Activated CD4-positive, alpha-beta T cell treated with anti-CD3 and anti-CD28 coated beads, Interleukin-2, amount 10 ng/mL, durations not matched to agents 7 days and 5 days (primary cell): ENCODE data around the gene NLGN1. TPM values are rescaled to one million over a fixed set of nuclear protein-coding genes. Genes with fewer than 3 reads are reported as not detected.

Experiments
- CTCF ChIA-PET: fragments of 350-600 bp; sonication (Branson Sonifier 250); formaldehyde crosslinking; loops from one replicate; lab custom pipeline; 2021; ENCODE audit warnings: antibody characterized with exemption; lab: Charles Lee
- POLR2A ChIA-PET: fragments of 350-600 bp; sonication (Branson Sonifier 250); formaldehyde crosslinking; loops from one replicate; lab custom pipeline; 2021; ENCODE audit warnings: antibody characterized with exemption; lab: Charles Lee
- DNase-seq: peaks from one replicate; pipeline ENCODE4 v3.0.0-alpha.2; 2020
- H3K27ac Mint-ChIP-seq: one replicate; pipeline ENCODE4 v1.8.0; 2021; ENCODE audit warnings: mild to moderate bottlenecking, moderate library complexity, mixed read lengths
- H3K27me3 Mint-ChIP-seq: one replicate; pipeline ENCODE4 v1.8.0; 2021; ENCODE audit warnings: mixed read lengths
- H3K36me3 Mint-ChIP-seq: one replicate; pipeline ENCODE4 v1.8.0; 2021; ENCODE audit warnings: low read depth, mixed read lengths
- H3K4me1 Mint-ChIP-seq: one replicate; pipeline ENCODE4 v1.8.0; 2021; ENCODE audit warnings: mixed read lengths
- H3K4me3 Mint-ChIP-seq: one replicate; pipeline ENCODE4 v1.8.0; 2021; ENCODE audit warnings: mild to moderate bottlenecking, moderate library complexity, mixed read lengths
- H3K9me3 Mint-ChIP-seq: one replicate; pipeline ENCODE4 v1.8.0; 2021; ENCODE audit warnings: mixed read lengths
- total RNA-seq, 2 experiments: library from RNA; stranded (reverse); gene quantifications; one replicate each; pipeline ENCODE4 v1.2.3, GENCODE V29; 2021

The NLGN1 gene
- total RNA-seq, 2 experiments from 2014 or later = not detected

DNA sequence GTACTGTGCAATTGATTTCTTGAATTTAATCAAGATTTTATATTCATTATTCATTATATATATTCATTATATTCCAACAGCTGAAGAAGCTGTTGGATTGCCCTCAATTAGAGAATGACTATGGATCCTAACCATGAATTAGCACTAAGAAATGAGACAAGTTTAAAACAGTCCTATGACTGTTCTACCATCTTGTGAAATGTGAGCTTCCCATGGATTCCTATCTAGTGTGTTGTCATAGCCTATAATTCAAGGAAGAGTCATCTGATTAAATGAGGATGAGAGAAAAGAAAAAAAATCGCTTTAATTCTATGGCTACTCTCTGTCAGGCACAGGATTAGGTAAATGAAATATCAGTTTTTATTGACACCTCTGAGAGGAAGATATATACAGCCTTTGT, 765.0 kb downstream of the NLGN1 start:
- no peak overlapping the region for H3K27ac Mint-ChIP-seq
- H3K4me3 Mint-ChIP-seq = no peak overlapping the region
- no peaks in the 10 kb centered on the region for H3K27me3 Mint-ChIP-seq
- H3K36me3 Mint-ChIP-seq = no peaks in the 10 kb centered on the region
- no peak for DNase-seq
- H3K9me3 Mint-ChIP-seq = peaks cover 3% of the 10 kb centered on the region
- POLR2A ChIA-PET = no interaction called here
- H3K4me1 Mint-ChIP-seq = no peaks in the 10 kb centered on the region
- CTCF ChIA-PET = no interaction called here

DNA sequence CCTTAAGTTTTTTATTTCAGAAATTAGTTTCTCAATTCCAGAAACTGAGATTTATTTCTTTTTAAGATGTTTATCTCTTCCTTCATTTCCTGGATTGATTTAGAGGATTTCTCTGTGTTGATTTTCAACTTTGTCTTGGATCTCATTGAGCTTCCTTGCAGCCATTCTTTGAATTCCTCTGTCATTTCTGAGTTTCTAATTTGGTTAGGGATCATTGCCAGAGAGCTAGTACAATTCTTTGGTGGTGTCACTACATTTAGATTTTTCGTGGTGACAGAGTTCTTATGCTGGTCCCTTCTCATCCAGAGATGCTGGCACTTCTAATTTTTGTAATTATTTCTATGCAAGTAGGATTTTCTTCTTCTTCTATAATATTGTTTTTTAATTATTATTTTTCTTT, 770.5 kb downstream of the NLGN1 start:
- no peaks in the 10 kb centered on the region for H3K4me1 Mint-ChIP-seq
- H3K9me3 Mint-ChIP-seq = peaks cover 3% of the 10 kb centered on the region
- no peak overlapping the region for H3K4me3 Mint-ChIP-seq
- DNase-seq = no peak
- ChIA-PET CTCF (interaction anchor here (1.4 kb wide), 1 partner anchor 10 kb away, joined by 3 read pairs; no protein-coding TSS in a partner anchor), POLR2A (no interaction called here)
- H3K27ac Mint-ChIP-seq = no peak overlapping the region
- no peaks in the 10 kb centered on the region for H3K27me3 Mint-ChIP-seq
- H3K36me3 Mint-ChIP-seq = no peaks in the 10 kb centered on the region

DNA sequence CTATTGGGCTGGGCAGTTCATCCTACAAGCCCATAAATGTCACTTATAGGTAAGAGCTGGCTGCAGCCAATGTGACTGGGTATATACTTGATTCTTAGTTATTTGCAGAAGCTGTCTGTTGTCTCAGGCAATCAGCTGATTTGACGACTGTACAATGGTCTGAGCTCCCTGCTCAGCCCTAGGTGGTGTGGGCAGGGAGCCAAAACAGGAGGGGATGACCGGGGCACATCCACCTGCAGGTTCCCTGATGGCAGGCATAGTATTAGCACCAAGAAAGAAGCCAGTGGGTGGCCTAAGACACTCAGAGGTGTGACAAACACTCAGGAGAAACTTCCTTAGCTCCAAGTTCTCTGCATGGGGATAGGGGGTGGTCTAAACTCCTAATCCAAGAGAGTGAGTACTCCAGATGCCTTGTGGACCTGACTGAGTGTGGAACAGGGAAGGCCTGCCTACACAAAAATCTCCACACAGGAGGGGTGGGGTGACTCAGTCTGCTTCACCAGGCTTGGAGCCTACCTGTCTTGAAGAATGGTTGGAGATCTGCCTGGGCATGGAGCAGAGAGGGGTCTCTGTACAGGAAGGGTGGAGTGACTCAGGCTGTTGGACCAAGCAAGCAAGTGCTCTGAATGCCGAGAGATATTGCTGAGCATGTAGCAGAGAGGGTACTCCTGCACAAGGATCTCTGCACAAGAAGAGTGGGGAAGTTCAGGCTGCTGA, 771.2 kb downstream of the NLGN1 start:
- ChIA-PET POLR2A (no interaction called here), CTCF (interaction anchor here (1.4 kb wide), 1 partner anchor 9 kb away, joined by 3 read pairs; no protein-coding TSS in a partner anchor)
- DNase-seq = no peak
- peaks cover 3% of the 10 kb centered on the region for H3K9me3 Mint-ChIP-seq
- no peaks in the 10 kb centered on the region for H3K36me3 Mint-ChIP-seq
- H3K27ac Mint-ChIP-seq = no peak overlapping the region
- no peaks in the 10 kb centered on the region for H3K27me3 Mint-ChIP-seq
- no peak overlapping the region for H3K4me3 Mint-ChIP-seq
- H3K4me1 Mint-ChIP-seq = no peaks in the 10 kb centered on the region

DNA sequence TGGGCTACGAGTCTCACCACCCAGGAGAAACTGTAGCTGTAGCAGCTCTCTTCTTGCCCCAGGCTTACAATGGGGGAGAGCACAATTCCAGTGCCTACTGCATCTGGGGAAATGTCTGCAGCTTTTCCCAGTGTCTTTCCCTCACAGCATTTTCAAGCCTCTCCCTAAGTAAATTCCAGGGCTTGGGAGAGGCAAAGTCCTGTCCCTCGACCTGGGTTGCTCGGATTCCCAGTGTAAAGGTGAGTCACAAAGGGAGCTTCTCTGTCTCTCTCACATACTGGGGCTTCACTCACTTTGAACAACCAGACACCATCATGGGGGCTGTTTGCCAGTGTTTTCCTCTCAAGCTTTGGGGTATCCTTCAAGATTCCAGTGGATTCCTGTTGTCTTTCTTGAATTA, 772.2 kb downstream of the NLGN1 start:
- Mint-ChIP-seq H3K4me1 (no peaks in the 10 kb centered on the region), H3K4me3 (no peak overlapping the region)
- CTCF ChIA-PET = no interaction called here

DNA sequence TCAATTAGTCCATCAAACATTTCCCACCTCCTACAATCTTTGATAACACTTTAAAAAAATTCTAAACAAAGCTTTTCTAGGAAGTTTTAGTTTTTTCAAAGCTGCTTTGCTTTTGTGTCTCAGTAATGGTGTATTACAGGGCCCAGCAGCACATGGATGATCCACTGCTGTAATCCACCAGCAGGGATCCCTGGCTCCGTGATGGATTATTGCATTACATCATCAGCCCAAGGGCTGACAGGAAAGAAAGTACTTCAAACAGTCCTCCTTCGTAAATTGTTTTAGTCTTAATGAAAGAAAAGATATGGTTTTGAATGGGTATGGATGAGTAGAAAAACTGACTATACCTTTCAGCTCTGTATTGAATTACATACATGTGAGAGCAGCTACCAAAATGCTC, 772.7 kb downstream of the NLGN1 start:
- Mint-ChIP-seq H3K9me3 (peaks cover 3% of the 10 kb centered on the region), H3K27me3 (no peaks in the 10 kb centered on the region), H3K36me3 (no peaks in the 10 kb centered on the region), H3K27ac (no peak overlapping the region), H3K4me3 (no peak overlapping the region), H3K4me1 (no peaks in the 10 kb centered on the region)
- DNase-seq = no peak
- POLR2A ChIA-PET = no interaction called here
- CTCF ChIA-PET = interaction anchor here (0.7 kb wide), 1 partner anchor 310 kb away, joined by 4 read pairs; no protein-coding TSS in a partner anchor

More for the DNA sequence above, 772.2 kb downstream of the NLGN1 start:
- Mint-ChIP-seq H3K27ac (no peak overlapping the region), H3K27me3 (no peaks in the 10 kb centered on the region), H3K9me3 (peaks cover 3% of the 10 kb centered on the region), H3K36me3 (no peaks in the 10 kb centered on the region)
- no peak for DNase-seq
- POLR2A ChIA-PET = no interaction called here

DNA sequence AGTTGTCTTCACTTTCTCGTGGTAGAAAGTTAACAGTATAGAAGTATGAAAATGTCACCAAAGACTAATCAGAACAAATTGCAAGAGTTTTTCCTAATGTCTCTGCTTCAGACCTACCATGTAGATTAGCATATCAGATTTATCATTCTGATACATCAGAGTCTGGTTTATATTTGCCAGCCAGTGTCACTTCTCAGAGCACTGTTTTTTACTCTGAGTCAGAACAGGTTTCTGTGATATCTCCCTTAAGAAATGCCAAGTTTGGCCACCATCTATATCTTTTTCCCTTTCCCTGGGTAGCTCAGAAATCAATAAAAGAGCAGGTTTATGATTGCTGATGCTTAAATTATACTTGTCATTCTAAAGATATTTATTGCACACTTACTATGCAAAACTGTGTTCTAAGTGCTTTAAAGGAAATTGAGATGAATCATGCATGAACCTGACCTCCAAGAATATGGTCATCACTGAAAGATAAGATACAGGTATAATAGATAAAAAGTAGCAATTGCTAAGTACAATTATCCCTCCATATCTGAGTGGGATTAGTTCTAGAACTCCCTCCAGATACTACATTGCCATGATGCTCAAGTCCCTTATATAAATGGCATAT, 788.9 kb downstream of the NLGN1 start:
- ChIA-PET CTCF (no interaction called here), POLR2A (no interaction called here)
- no peaks in the 10 kb centered on the region for H3K27me3 Mint-ChIP-seq
- no peak for DNase-seq
- H3K36me3 Mint-ChIP-seq = no peaks in the 10 kb centered on the region
- no peak overlapping the region for H3K4me3 Mint-ChIP-seq
- H3K27ac Mint-ChIP-seq = no peak overlapping the region
- H3K4me1 Mint-ChIP-seq = peaks cover 9% of the 10 kb centered on the region
- no peaks in the 10 kb centered on the region for H3K9me3 Mint-ChIP-seq

DNA sequence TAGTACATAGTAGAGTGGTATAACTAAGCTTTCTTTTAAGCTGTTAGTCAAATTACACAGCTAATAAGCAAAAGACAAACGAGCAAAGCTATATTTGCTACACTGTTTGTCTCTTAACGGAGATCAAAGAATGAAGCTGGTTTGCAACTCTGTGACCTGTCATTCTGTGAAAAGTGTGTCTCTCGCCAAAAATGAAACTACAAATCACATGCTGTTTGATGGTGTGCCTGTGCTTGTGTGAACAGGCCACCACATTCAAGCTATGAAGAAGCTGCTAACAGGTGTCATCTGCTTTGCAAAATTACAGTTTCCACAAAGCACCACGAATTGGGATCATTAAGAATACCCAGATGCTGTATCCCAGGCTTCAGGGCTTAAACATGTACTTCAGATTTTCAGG, 793.8 kb downstream of the NLGN1 start:
- POLR2A ChIA-PET = no interaction called here
- no peaks in the 10 kb centered on the region for H3K9me3 Mint-ChIP-seq
- H3K36me3 Mint-ChIP-seq = no peaks in the 10 kb centered on the region
- no peak overlapping the region for H3K4me3 Mint-ChIP-seq
- DNase-seq = peak; percentile 29
- peaks cover 12% of the 10 kb centered on the region for H3K4me1 Mint-ChIP-seq
- no peaks in the 10 kb centered on the region for H3K27me3 Mint-ChIP-seq
- H3K27ac Mint-ChIP-seq = peak overlapping the region; percentile 66
- CTCF ChIA-PET = no interaction called here

DNA sequence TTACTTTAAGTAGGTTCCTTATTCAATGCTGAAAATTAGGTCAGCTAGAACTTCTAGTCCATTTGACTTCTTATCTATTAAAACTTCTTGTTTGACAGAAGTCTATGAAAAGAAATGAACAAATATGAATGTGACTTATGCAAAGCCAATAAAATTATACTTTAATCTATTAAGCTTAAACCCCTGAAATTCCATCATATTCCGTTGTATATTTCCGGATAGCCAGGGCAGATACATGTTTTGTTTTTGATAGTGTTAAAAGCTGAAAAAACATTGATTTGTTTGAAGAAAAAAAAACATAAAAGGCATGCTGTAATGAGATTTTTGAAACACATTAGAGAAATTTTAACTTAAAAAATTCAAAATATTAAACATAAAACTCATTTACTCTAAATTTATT, 794.4 kb downstream of the NLGN1 start:
- H3K36me3 Mint-ChIP-seq = no peaks in the 10 kb centered on the region
- CTCF ChIA-PET = no interaction called here

DNA sequence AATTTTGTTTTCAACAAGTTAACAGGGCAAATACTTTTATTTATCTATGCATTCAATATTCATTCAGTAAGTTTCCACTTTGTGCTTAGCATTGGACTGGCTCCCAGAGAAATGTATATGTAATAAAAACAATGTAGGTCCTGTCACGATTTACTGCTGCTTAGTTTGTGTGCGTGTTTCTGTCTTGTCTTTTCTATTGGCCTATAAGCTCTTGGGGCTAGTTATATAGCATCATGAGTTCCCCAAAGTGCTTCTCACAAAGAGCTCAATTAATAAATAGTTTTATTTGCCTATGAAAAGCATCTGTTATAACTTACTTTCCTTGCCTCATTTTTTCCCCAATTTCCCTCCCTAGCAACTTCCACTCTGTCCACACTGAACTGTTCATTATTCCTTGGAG, 794.9 kb downstream of the NLGN1 start:
- H3K4me1 Mint-ChIP-seq = peaks cover 12% of the 10 kb centered on the region

More for the DNA sequence above, 794.4 kb downstream of the NLGN1 start:
- Mint-ChIP-seq H3K4me1 (peaks cover 12% of the 10 kb centered on the region), H3K9me3 (no peaks in the 10 kb centered on the region), H3K27me3 (no peaks in the 10 kb centered on the region), H3K4me3 (no peak overlapping the region), H3K27ac (peak overlapping the region; percentile 50)
- no peak for DNase-seq
- POLR2A ChIA-PET = no interaction called here

DNA sequence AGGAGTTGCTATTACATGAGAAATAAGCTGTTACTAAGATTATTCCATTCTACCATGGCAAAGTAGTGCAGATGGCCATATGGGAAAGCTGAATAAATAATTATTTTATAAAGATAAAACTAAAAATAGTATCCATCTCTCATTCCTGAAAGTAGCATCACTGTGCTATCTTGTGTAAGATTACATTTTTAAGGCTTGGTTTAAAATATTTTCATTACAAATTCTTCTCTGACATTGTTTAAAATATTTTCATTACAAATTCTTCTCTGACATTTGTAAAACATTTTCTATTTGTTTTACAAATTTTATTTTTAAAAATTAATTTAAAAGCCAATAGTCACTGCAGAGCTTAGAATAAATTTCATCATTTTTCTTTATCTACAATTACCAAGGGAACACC, 796.1 kb downstream of the NLGN1 start:
- no peak for DNase-seq
- H3K36me3 Mint-ChIP-seq = no peaks in the 10 kb centered on the region

More for the DNA sequence above, 794.9 kb downstream of the NLGN1 start:
- Mint-ChIP-seq H3K27ac (no peak overlapping the region), H3K36me3 (no peaks in the 10 kb centered on the region), H3K9me3 (no peaks in the 10 kb centered on the region), H3K4me3 (no peak overlapping the region), H3K27me3 (no peaks in the 10 kb centered on the region)
- ChIA-PET CTCF (no interaction called here), POLR2A (no interaction called here)
- DNase-seq = no peak

DNA sequence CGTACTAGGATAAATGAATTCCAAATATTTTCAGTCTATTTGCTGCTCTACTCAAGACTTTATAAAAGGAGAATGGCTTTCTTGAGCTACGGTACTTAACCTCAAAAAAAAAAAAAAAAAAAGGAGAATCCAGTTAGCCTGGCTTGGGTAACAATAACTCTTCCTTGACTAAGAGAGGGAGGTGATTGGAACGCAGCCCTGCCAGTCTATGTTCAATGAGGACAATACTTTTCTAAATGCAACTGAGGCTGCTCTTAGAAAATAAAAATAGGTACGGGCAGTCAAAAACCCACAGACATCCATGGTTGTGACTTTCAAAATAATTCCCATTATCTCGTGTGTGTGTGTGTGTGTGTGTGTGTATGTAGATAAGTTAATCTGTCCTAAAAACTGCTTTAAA, 799.9 kb downstream of the NLGN1 start:
- no peaks in the 10 kb centered on the region for H3K4me1 Mint-ChIP-seq
- H3K4me3 Mint-ChIP-seq = no peak overlapping the region
- no peak for DNase-seq
- no peak overlapping the region for H3K27ac Mint-ChIP-seq
- ChIA-PET POLR2A (no interaction called here), CTCF (no interaction called here)
- H3K9me3 Mint-ChIP-seq = no peaks in the 10 kb centered on the region
- peaks cover 4% of the 10 kb centered on the region for H3K27me3 Mint-ChIP-seq
- no peaks in the 10 kb centered on the region for H3K36me3 Mint-ChIP-seq

More for the DNA sequence above, 796.1 kb downstream of the NLGN1 start:
- Mint-ChIP-seq H3K27ac (no peak overlapping the region), H3K27me3 (no peaks in the 10 kb centered on the region), H3K4me1 (peaks cover 12% of the 10 kb centered on the region), H3K4me3 (no peak overlapping the region), H3K9me3 (no peaks in the 10 kb centered on the region)
- ChIA-PET CTCF (no interaction called here), POLR2A (no interaction called here)

DNA sequence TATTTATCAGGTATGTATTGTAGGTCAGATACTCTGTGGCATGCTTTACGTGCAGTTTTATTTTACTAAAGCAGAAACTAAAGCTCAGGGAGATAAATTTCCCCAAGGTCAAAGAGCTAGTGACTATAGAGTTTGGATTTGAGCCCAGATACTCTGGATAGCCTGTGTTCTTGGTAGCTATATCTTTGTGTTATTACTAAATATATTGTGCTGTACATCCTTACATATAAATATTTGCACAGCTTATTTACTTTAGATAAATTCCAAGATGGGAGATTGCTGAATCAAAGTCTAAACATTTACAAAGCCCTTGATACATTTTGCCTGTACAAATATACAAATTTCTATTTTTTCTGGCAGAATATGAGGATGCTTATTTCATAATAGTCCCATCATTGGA, 800.7 kb downstream of the NLGN1 start:
- Mint-ChIP-seq H3K36me3 (no peaks in the 10 kb centered on the region), H3K27ac (no peak overlapping the region), H3K27me3 (peaks cover 4% of the 10 kb centered on the region), H3K4me3 (no peak overlapping the region), H3K9me3 (no peaks in the 10 kb centered on the region), H3K4me1 (no peaks in the 10 kb centered on the region)
- no peak for DNase-seq
- POLR2A ChIA-PET = no interaction called here
- CTCF ChIA-PET = no interaction called here

DNA sequence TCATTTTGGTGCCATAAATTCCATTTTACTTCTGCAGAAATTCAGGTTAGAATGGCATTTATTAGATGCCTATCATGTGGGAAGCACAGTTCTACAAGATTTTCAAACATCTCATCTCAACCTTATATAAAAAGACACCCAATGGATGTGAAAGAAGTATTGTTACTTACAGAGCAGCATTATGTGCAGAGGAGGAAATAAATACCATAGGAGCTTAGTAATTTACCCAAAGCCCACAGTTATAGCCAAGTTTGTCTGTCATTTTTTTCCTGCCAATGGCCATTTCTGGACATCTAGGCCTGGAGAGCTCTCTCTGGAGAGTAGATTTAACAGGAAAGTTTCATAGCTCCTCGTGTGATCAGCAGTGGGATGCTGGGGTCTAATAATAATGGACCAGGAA, 802.2 kb downstream of the NLGN1 start:
- H3K27ac Mint-ChIP-seq = no peak overlapping the region
- no peak overlapping the region for H3K4me3 Mint-ChIP-seq
- no peaks in the 10 kb centered on the region for H3K9me3 Mint-ChIP-seq
- ChIA-PET POLR2A (no interaction called here), CTCF (no interaction called here)
- H3K4me1 Mint-ChIP-seq = no peaks in the 10 kb centered on the region
- H3K36me3 Mint-ChIP-seq = no peaks in the 10 kb centered on the region
- H3K27me3 Mint-ChIP-seq = peaks cover 4% of the 10 kb centered on the region
- DNase-seq = no peak
